Stimulated activated naive CD8-positive, alpha-beta T cell treated with anti-CD3 and anti-CD28 coated beads, Interleukin-15, Interleukin-2, amounts not matched to agents 100 ng/mL and 50 ng/mL, for 24 hours (primary cell): ENCODE measurements around the gene PRPF31.
A peak's percentile ranks its signal among the peaks of the same experiment; 100 is the strongest.

Source experiments
- H3K27ac Mint-ChIP-seq: one replicate; pipeline ENCODE4 v1.8.0; 2021; ENCODE audit warnings: mild to moderate bottlenecking, mixed read lengths
- H3K27me3 Mint-ChIP-seq: one replicate; pipeline ENCODE4 v1.8.0; 2021; ENCODE audit warnings: mixed read lengths
- H3K36me3 Mint-ChIP-seq: one replicate; pipeline ENCODE4 v1.8.0; 2021; ENCODE audit warnings: low read depth, mixed read lengths
- H3K4me1 Mint-ChIP-seq: one replicate; pipeline ENCODE4 v1.8.0; 2021; ENCODE audit warnings: low read depth, mixed read lengths
- H3K4me3 Mint-ChIP-seq: one replicate; pipeline ENCODE4 v1.8.0; 2021; ENCODE audit warnings: mild to moderate bottlenecking, mixed read lengths
- H3K9me3 Mint-ChIP-seq: one replicate; pipeline ENCODE4 v1.8.0; 2021; ENCODE audit warnings: mixed read lengths

The PRPF31 gene

GRCh38 chr19:54148158-54148557 lies 32.6 kb downstream of the PRPF31 start:
- Mint-ChIP-seq H3K36me3 (peaks cover 62% of the 10 kb centered on the region), H3K27me3 (no peaks in the 10 kb centered on the region), H3K4me1 (peaks cover under 1% of the 10 kb centered on the region), H3K27ac (no peak overlapping the region), H3K9me3 (no peaks in the 10 kb centered on the region), H3K4me3 (no peak overlapping the region)

DNA sequence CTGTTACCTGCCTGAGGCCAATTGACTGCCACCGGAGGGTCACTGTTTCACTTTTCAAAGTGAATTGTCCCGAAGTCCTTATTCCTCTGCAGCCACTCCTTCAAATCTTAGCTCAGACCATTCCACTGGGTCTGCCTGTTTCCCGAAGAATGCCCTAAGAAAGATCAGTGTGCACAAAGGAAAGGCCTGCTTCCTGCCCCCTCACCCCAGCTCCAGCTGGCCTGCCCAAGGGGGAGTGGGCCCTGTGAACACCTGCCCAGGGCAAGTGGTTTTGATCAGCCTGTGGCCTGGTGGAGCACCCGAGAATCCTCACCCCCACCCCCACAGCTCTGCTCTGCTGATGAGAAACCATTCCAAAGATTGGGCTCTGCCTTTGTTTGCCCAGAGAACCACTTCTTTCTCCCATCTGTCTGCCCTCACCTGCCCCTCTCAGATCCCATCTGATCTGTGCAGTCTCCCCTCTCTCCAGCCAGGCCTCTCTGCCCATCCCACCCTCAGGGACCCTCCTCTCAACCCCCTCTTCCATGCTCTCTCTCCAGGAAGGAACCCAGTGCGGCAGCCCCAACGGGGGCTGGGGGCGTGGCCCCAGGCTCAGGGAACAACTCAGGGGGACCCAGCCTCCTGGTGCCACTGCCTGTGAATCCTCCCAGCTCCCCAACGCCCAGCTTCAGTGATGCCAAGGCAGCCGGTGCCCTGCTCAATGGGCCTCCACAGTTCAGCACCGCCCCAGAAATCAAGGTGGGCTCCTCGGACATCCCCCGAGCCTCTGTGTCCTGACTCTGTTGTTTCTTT lies 33.7 kb downstream of the PRPF31 start:
- H3K27ac Mint-ChIP-seq: no peak overlapping the region
- no peak overlapping the region for H3K4me3 Mint-ChIP-seq
- peaks cover 10% of the 10 kb centered on the region for H3K4me1 Mint-ChIP-seq
- no peaks in the 10 kb centered on the region for H3K9me3 Mint-ChIP-seq
- no peaks in the 10 kb centered on the region for H3K27me3 Mint-ChIP-seq
- H3K36me3 Mint-ChIP-seq: peaks cover 61% of the 10 kb centered on the region

DNA sequence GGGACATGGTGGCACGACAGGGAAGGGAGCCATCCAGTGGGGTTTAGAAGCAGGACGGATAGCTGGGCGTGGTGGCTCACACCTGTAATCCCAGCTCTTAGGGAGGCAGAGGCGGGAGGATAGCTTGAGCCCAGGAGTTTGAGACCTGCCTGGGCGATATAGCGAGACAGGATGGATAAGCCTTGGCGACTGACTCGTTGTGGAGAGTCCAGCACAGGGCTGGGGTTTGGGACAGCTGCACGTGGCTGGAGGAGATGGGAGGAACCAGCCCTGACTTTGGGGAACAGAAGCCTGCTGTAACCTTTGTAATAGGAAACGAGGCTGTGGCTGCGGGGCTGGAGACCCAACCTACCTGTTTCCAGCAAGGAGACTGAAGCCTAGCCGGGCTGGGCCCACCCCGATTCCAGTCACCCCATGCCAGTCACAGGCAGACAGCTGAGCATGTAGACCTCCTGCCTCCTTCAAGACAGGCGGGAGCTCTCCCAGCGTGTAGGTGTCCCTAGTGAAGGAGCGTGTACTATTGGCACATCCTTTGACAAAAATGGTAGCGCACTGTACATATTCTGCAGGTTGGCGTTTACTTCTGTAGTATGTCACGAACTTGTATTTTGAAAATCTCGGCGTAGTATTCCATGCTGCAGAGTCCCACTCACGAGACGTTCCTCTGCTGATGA lies 35.9 kb downstream of the PRPF31 start:
- Mint-ChIP-seq H3K27me3 (no peaks in the 10 kb centered on the region), H3K36me3 (peaks cover 68% of the 10 kb centered on the region), H3K9me3 (no peaks in the 10 kb centered on the region), H3K4me1 (peaks cover 19% of the 10 kb centered on the region), H3K27ac (no peak overlapping the region), H3K4me3 (no peak overlapping the region)

GRCh38 chr19:54152267-54152666 lies 36.7 kb downstream of the PRPF31 start:
- peaks cover 24% of the 10 kb centered on the region for H3K4me1 Mint-ChIP-seq
- H3K36me3 Mint-ChIP-seq: peaks cover 66% of the 10 kb centered on the region
- H3K4me3 Mint-ChIP-seq: no peak overlapping the region
- no peak overlapping the region for H3K27ac Mint-ChIP-seq
- no peaks in the 10 kb centered on the region for H3K27me3 Mint-ChIP-seq
- no peaks in the 10 kb centered on the region for H3K9me3 Mint-ChIP-seq

DNA sequence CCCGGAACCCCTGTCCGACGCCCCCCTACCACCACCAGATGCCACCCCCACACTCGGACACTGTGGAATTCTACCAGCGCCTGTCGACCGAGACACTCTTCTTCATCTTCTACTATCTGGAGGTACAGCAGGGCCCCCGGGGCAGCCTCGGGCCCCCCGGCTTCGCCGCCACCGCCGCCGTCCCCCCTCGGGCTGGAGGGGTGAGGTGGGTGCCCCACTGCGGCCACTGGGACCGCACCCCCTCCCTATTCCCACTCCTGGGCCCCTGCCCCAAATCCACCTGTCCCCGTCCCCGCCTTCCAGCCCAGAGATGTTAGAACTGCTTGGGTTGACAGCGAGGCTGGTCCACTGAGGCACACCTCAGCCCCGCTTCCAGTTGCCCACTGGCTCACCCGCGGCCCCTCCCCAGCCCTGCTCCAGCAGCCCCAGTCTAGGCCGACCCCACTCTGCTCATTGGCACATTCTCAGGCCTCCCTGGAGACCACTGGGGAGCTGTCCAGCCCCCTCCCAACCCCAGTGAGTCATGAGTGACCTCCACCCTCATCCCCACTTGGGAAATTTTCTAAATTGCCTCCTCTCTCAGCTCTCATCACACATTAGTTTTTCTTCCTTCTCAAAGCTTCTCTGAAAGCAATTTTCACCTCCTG lies 37.4 kb downstream of the PRPF31 start:
- Mint-ChIP-seq H3K27me3 (no peaks in the 10 kb centered on the region), H3K9me3 (no peaks in the 10 kb centered on the region), H3K4me3 (no peak overlapping the region), H3K36me3 (peaks cover 61% of the 10 kb centered on the region), H3K27ac (no peak overlapping the region), H3K4me1 (peaks cover 29% of the 10 kb centered on the region)

- Mint-ChIP-seq H3K27ac (peak overlapping the region; percentile 52), H3K9me3 (no peaks in the 10 kb centered on the region), H3K27me3 (no peaks in the 10 kb centered on the region), H3K36me3 (peaks cover 58% of the 10 kb centered on the region), H3K4me1 (peaks cover 37% of the 10 kb centered on the region), H3K4me3 (no peak overlapping the region)
These were observed 38.3 kb downstream of the PRPF31 start for GRCh38 chr19:54153731-54154326.

- no peak overlapping the region for H3K4me3 Mint-ChIP-seq
- H3K36me3 Mint-ChIP-seq: peaks cover 52% of the 10 kb centered on the region
- peak overlapping the region; percentile 72 for H3K27ac Mint-ChIP-seq
- H3K9me3 Mint-ChIP-seq: no peaks in the 10 kb centered on the region
- H3K27me3 Mint-ChIP-seq: no peaks in the 10 kb centered on the region
- H3K4me1 Mint-ChIP-seq: peaks cover 45% of the 10 kb centered on the region
These were observed 39.2 kb downstream of the PRPF31 start for GRCh38 chr19:54154603-54155345.

DNA sequence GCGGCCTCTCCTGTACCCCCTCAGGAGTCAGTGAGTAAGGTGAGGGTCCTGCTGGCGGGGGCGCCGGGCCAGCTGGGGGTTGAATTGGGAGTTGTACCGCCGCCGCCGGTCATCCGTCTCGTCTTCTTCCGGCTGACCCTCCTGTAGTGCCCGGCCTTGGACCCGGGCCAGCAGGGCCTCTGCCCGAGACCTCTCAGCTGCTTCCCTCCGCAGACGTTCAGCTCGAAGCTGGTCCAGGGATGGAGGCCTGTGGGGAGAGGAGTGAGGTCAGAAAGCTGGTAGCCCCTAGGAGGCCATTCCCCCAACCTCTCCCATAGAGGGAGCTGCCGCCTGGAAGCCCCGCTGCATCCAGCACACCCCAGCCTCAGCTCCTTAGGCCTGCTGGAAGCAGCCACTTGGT lies 40.1 kb downstream of the PRPF31 start:
- Mint-ChIP-seq H3K27ac (no peak overlapping the region), H3K4me1 (peaks cover 55% of the 10 kb centered on the region), H3K4me3 (no peak overlapping the region), H3K27me3 (no peaks in the 10 kb centered on the region), H3K9me3 (no peaks in the 10 kb centered on the region), H3K36me3 (peaks cover 48% of the 10 kb centered on the region)

DNA sequence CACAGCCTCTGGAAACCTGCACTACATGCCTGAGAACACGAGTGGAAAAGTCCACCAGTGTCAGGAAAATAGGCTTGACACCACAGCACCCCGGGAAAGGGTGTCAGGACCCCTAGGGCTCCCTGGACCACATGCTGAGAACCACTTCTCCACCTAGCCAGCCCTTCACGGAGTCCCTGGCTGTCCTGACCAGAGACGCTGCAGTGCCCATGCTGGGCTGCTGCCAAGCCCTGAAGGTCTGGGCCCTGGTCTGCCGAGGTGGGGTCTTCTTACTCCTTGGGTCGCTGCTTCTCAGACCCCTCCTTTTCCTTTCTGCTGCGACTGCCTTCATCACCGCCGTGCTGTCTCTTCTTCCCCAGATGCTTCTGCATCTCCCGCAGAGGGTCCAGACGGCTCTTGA lies 40.9 kb downstream of the PRPF31 start:
- H3K36me3 Mint-ChIP-seq: peaks cover 42% of the 10 kb centered on the region
- no peaks in the 10 kb centered on the region for H3K27me3 Mint-ChIP-seq
- H3K9me3 Mint-ChIP-seq: no peaks in the 10 kb centered on the region
- H3K4me1 Mint-ChIP-seq: peaks cover 61% of the 10 kb centered on the region
- no peak overlapping the region for H3K27ac Mint-ChIP-seq
- H3K4me3 Mint-ChIP-seq: no peak overlapping the region

DNA sequence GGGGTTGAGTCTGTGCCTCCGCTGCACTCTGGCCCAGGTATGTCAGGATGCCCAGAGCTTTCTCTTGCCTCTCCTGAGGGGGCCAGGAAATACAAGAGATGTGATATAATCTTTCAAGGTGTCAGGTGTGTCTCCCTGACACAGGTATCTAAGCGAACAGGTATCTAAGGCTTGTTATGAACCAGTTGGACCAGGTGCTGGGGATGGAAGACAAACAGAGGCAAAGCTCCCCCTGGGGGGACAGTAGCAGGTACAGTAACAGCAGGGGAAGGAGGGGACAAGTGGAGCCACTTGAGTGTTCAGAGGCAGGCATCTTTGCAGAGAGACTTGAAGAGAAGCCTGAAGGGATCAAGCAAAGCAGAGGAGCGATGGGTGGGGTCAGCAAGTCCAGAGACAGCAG lies 41.4 kb downstream of the PRPF31 start:
- no peaks in the 10 kb centered on the region for H3K27me3 Mint-ChIP-seq
- H3K27ac Mint-ChIP-seq: peak overlapping the region; percentile 71
- no peak overlapping the region for H3K4me3 Mint-ChIP-seq
- no peaks in the 10 kb centered on the region for H3K9me3 Mint-ChIP-seq
- peaks cover 38% of the 10 kb centered on the region for H3K36me3 Mint-ChIP-seq
- peaks cover 66% of the 10 kb centered on the region for H3K4me1 Mint-ChIP-seq

DNA sequence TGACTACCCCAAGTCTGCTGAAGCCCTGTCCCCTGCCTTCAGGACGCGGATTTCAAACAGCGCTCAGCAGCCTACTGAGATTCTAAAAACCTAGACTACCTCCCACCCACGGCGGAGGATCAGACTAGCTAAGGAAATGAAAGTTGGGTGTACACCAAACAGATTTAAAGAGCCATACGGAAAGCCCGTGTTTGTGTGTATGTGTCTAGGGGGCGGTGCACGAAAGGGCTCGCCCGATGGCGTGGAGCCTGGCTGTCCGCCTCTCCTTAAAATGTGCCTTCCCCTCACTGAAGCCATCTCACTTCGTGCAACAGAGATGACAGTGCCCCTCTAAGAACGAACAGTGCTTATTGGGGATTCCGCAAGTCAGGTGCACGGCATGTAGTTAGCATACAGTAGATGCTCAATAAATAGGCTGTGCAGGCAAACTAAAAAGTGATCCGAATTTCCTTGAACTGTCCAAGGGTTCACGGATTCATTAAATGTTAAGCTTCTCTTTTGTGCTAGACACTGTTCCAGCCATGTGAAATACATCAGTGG lies 43.3 kb downstream of the PRPF31 start:
- Mint-ChIP-seq H3K9me3 (no peaks in the 10 kb centered on the region), H3K4me1 (peaks cover 75% of the 10 kb centered on the region), H3K36me3 (peaks cover 30% of the 10 kb centered on the region), H3K27me3 (peaks cover 6% of the 10 kb centered on the region), H3K27ac (peak overlapping the region; percentile 99), H3K4me3 (peak overlapping the region; percentile 97)

GRCh38 chr19:54159352-54160181 lies 44.0 kb downstream of the PRPF31 start, which contains the start of gene LENG1:
TSS of gene LENG1 (minus strand) at chr19:54159721. CDS start at chr19:54159695, 26 bp downstream.
- Mint-ChIP-seq H3K27me3 (peaks cover 11% of the 10 kb centered on the region), H3K36me3 (peaks cover 23% of the 10 kb centered on the region), H3K4me1 (peaks cover 75% of the 10 kb centered on the region), H3K9me3 (no peaks in the 10 kb centered on the region), H3K4me3 (peak within 1 kb of the TSS; percentile 97), H3K27ac (peak within 1 kb of the TSS; percentile 99)

DNA sequence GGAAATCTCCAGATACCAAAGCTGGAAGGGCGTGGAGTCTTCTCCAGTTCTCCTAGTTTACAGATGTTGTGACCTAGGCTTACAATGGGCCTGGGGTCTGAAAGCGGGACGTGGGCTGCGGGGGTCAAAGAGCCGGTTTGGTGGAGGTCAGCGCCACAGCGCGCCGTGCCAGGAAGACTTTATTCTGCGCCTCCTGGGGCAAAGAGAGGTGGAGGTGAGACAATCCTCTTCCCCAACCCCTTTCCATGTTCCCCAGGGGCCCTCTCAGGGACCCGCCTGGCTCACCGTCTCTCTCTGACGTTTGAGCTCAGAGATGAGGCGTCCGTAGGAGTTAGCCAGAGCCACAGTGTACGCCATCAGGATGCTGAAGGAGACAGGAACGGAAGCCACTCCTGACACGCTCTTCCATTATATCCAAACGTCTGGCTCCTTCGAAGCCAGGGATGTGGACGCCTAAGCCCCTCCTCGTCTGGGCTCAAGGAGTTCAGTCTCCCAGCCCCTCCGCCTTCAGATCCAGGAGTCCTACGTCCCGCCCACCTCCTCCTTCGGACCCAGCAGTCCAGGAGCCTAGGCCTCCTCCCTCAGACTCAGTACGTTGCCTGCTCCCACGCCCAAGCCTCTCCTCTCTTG lies 44.7 kb downstream of the PRPF31 start:
- Mint-ChIP-seq H3K9me3 (no peaks in the 10 kb centered on the region), H3K4me1 (peaks cover 72% of the 10 kb centered on the region), H3K27me3 (peaks cover 13% of the 10 kb centered on the region), H3K36me3 (peaks cover 18% of the 10 kb centered on the region), H3K27ac (peak overlapping the region; percentile 99), H3K4me3 (peak overlapping the region; percentile 97)
